ENCODE results near the gene IFT25.
"Not testable (repeated sequence)": the region's sequence is repeated elsewhere in the genome, so short reads cannot be mapped to it uniquely, and the experiment has no call there.

The IFT25 gene

GRCh38 chr1:53883600-53883999 lies 61.9 kb downstream of the IFT25 start:
- DNase-seq = not testable (repeated sequence)

- not testable (repeated sequence) for DNase-seq
These were observed 63.6 kb downstream of the IFT25 start for GRCh38 chr1:53881853-53882252.

- DNase-seq = peak; percentile 56
These were observed 66.9 kb downstream of the IFT25 start for GRCh38 chr1:53878492-53879105.

GRCh38 chr1:53875150-53875549 lies 70.3 kb downstream of the IFT25 start:
- not testable (repeated sequence) for DNase-seq

GRCh38 chr1:53871773-53872484 lies 73.6 kb downstream of the IFT25 start:
- no peak for DNase-seq
